Psoas muscle (tissue), 8 donors: ENCODE results near the gene SDCCAG8. TPM values are rescaled to one million over a fixed set of nuclear protein-coding genes. Genes with fewer than 3 reads are reported as not detected.
A peak's percentile ranks its signal among the peaks of the same experiment; 100 is the strongest.

ENCODE experiments used
- ATAC-seq, 4 donors: fragments of 200-7000 bp; cut with Tn5 transposase; one replicate each; pipeline ENCODE4 v1.9.1; 2020; ENCODE audit warnings: moderate library complexity in 3 of 4, mild to moderate bottlenecking in 2 of 4
- DNase-seq, 2 donors: peaks; one replicate each; pipeline ENCODE4 v3.0.0-alpha.2; 2020
- H3K27ac ChIP-seq: fragments of 200-600 bp; one replicate; pipeline ENCODE4 v1.8.0; 2022
- H3K27me3 ChIP-seq, 3 donors: fragments of 200-600 bp in 1 of 3; one replicate each; pipeline versions ENCODE4 v1.6.1 to v1.8.0; 2013 to 2022; ENCODE audit warnings: low read length in 2 of 3, mild to moderate bottlenecking in 2 of 3, moderate library complexity in 1 of 3; ENCODE audit not compliant: insufficient read depth in 3 of 3
- H3K36me3 ChIP-seq, 2 donors: fragments of 200-600 bp in 1 of 2; one replicate each; pipeline versions ENCODE4 v1.6.1 to v1.8.0; 2013 to 2022; ENCODE audit warnings: low read depth in 1 of 2, mild to moderate bottlenecking in 1 of 2, moderate library complexity in 1 of 2; ENCODE audit not compliant: insufficient read depth in 1 of 2
- H3K4me1 ChIP-seq: fragments of 200-600 bp; one replicate; pipeline ENCODE4 v1.8.0; 2022
- H3K4me3 ChIP-seq: fragments of 200-600 bp; one replicate; pipeline ENCODE4 v1.8.0; 2022; ENCODE audit warnings: mild to moderate bottlenecking
- H3K9me3 ChIP-seq: fragments of 200-600 bp; one replicate; pipeline ENCODE4 v1.8.0; 2022
- CTCF ChIP-seq: fragments of 200-600 bp; IDR thresholded peaks from one replicate; pipeline ENCODE4 v1.8.0; 2022; ENCODE audit warnings: antibody characterized with exemption
- WGBS, 3 donors: extraction: QIAGEN DNeasy Blood & Tissue Kit; methylation state at CpG; one replicate each; pipeline versions ENCODE4 v1.1.6 to v1.1.7; 2013; 5-methylcytosine and 5-hydroxymethylcytosine counted together
- intact Hi-C, 2 donors: fragments of 100-400 bp; cut with DNase I; formaldehyde crosslinking; loops; one replicate each; pipeline versions ENCODE4 v1.11.0 to v1.14.2; 2022
- polyA plus RNA-seq, 3 donors: library from polyadenylated mRNA; stranded (reverse); fragments of 200-250 nt; gene quantifications; one replicate each; pipeline ENCODE4 v1.2.3, GENCODE V29; 2013
- total RNA-seq, 4 donors: library from RNA; stranded (reverse); fragmentation: NEBNext Ultra II Directional in 2 of 4; extraction: Animal tissue kit (Norgen Biotek cat#: 25700) in 2 of 4; gene quantifications; one replicate each; pipeline versions ENCODE4 v1.2.1 to v1.2.4, GENCODE V29; 2021 to 2023
- donor health status: healthy with polysubstance abuse.
- donor health status: DM: no; HTN: no; CAD: no; lungs with moderate emphysema.
- donor health status: Bipolar disorder and iron deficiency.
- donor health status: healthy.
- donor health status: DM: yes; HTN: yes; CAD: no.
- donor health status: DM: no; HTN: no; CAD: no.
- donor health status: DM: no; HTN: no; CAD: no.
- donor health status: DM: yes; HTN: yes; CAD: no.

SDCCAG8 gene
- total and polyA plus RNA-seq, 7 donors = 6.4 to 27.6 (median 20.9) TPM

DNA sequence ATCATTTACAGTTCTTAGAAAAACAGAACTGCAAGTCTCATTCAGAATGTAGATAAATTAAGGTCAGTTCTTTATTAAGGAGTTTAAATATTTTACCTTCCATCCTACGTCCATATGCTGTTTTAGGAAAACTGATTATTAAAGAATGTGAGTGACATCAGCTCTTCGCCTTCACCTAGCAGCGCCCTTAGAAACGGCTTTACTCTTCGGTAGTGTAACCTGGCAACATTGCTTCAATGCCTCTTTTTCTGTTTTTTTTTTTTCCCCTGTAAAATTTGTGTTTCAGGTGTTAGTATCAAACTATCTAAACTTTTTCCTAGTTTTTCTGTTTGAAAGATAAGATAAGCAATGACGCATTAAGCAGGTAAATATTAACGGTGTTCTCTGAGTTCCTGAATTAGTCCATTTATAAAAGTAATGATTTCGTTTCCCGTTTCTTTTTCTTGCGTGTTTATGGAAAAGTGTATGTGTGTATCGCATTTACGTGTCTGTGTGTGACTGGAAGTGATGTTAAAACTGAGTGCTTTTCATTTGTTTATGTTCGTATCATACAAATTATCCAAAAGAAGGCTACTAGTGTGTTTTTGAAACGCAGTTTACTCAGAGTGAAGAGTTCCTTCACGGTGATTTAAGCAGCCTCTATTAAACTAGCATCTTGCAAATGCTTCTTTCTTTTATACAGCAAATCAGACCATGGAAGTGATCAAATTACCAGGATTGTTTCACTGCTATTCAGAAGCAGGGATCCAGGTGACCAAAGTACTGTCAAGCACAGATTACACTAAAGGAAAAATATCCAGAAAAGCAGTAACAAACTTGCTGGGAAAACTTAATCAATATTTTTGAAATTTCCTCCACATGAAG lies 139.0 kb downstream of the SDCCAG8 start:
- WGBS, 3 donors = 84 to 90% (median 86%) methylated on average over 15 of the region's 15 CpGs
- Histone ChIP-seq H3K27ac (no peak overlapping the region), H3K36me3 (no peaks in the 10 kb centered on the region), H3K4me1 (peaks cover 59% of the 10 kb centered on the region), H3K9me3 (no peaks in the 10 kb centered on the region), H3K27me3 (no peaks in the 10 kb centered on the region), H3K4me3 (no peak overlapping the region)
- TF ChIP-seq CTCF = no peak
- ATAC-seq (no peak), DNase-seq (no peak)
- intact Hi-C loops = no loop called here

DNA sequence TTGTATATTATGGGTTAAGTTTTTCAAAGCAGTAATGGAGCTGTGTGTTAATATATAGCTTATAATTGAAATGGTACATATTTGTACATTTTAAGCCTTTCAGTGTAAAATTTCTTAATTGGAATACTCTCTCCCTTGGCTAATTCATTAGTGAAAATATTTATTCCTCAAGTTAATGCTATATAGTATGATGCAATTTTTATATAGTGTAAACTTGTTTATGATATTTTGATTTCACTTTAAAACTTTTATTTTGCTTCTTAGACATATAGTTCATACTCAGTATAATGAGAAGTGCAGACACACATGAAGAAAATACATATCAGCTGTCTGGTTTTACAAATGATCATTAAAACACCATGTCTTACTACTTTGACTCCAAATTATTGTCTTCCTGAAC lies 140.6 kb downstream of the SDCCAG8 start:
- intact Hi-C loops = no loop called here
- Histone ChIP-seq H3K4me1 (peaks cover 57% of the 10 kb centered on the region), H3K9me3 (no peaks in the 10 kb centered on the region), H3K4me3 (peak overlapping the region; percentile 41), H3K27me3 (no peaks in the 10 kb centered on the region), H3K36me3 (no peaks in the 10 kb centered on the region), H3K27ac (peak overlapping the region; percentile 66)
- DNase-seq (no peak), ATAC-seq (no peak)
- TF ChIP-seq CTCF = no peak

- peaks cover 57% of the 10 kb centered on the region for H3K4me1 ChIP-seq
- H3K27me3 ChIP-seq = no peaks in the 10 kb centered on the region
- WGBS, 3 donors = 29 to 43% (median 31%) methylated on average over 5 of the region's 5 CpGs
- H3K4me3 ChIP-seq = peak overlapping the region; percentile 41
- TF ChIP-seq CTCF = no peak
- peak; percentile 94 to 98 (median 96) for ATAC-seq
- H3K36me3 ChIP-seq = no peaks in the 10 kb centered on the region
- H3K9me3 ChIP-seq = no peaks in the 10 kb centered on the region
- intact Hi-C loops = loop anchor here in 1 of 2 donors (1.0 kb wide), 1 partner anchor 22 kb away; no protein-coding TSS in a partner anchor
- peak in 1 of 2 donors; percentile 21 for DNase-seq
- H3K27ac ChIP-seq = peak overlapping the region; percentile 66
These were observed 141.0 kb downstream of the SDCCAG8 start for GRCh38 chr1:243396876-243397275.

DNA sequence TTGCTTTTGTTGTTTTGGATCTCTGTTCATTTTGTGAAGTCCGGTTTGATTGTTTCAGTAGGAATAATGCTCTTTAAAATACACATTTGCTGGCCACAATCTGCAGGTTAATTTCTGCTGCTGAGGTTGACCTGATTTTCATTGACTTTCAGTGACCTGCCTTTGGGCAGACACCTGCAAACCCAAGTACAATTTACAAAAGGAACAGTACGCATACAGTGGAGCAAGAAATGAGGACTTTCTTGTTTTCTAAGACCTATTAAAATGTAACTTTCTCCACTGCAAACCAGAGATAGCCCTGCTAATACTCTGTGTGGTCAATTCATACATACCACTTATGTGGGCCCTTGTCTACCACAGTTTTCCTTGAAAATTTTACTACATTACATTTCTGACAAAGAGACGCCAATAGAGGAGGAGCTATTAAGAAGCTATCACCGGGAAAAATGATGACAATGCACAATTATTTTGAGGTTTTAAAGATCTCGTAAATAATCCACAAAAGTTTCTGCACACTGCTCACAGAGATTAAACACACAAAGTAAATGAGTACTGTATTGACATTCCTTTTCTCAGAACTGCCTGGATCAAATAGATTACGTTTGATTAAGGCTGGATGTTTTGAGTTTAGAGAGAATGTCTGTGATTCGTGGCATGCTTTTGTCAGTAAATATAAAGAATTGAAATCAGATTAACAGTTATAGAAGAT lies 141.9 kb downstream of the SDCCAG8 start:
- Histone ChIP-seq H3K9me3 (no peaks in the 10 kb centered on the region), H3K27me3 (no peaks in the 10 kb centered on the region), H3K4me3 (peak overlapping the region; percentile 41), H3K27ac (no peak overlapping the region), H3K36me3 (no peaks in the 10 kb centered on the region), H3K4me1 (peaks cover 56% of the 10 kb centered on the region)
- WGBS, 3 donors = 58 to 84% (median 65%) methylated on average over 7 of the region's 7 CpGs
- intact Hi-C loops = loop anchor here in 1 of 2 donors (1.0 kb wide), 1 partner anchor 22 kb away; no protein-coding TSS in a partner anchor
- TF ChIP-seq CTCF = no peak
- no peak for ATAC-seq
- no peak for DNase-seq
